Activated naive CD4-positive, alpha-beta T cell treated with anti-CD3 and anti-CD28 coated beads, Interleukin-2, amount 50 U/mL, for 16 hours (primary cell): ENCODE data around the gene IFIT1B.
"Not testable (repeated sequence)": the region's sequence is repeated elsewhere in the genome, so short reads cannot be mapped to it uniquely, and the experiment has no call there.

ENCODE experiments used
- DNase-seq: peaks from one replicate; pipeline ENCODE4 v3.0.0-alpha.2; 2020

The IFIT1B gene

GRCh38 chr10:89350631-89351315 is 27.1 kb upstream of the IFIT1B start:
- not testable (repeated sequence) for DNase-seq

GRCh38 chr10:89351412-89351779 is 26.5 kb upstream of the IFIT1B start:
- DNase-seq: no peak

- DNase-seq: no peak
Measured at GRCh38 chr10:89351780-89352597, 25.9 kb upstream of the IFIT1B start.

GRCh38 chr10:89352802-89353201 is 25.1 kb upstream of the IFIT1B start:
- no peak for DNase-seq

- no peak for DNase-seq
Measured at GRCh38 chr10:89355394-89355931, 22.4 kb upstream of the IFIT1B start.

- no peak for DNase-seq
Measured at GRCh38 chr10:89357096-89357495, 20.8 kb upstream of the IFIT1B start.

- DNase-seq: no peak
Measured at GRCh38 chr10:89357975-89358374, 19.9 kb upstream of the IFIT1B start.

- DNase-seq: no peak
Measured at GRCh38 chr10:89360157-89360556, 17.7 kb upstream of the IFIT1B start.

- DNase-seq: no peak
Measured at GRCh38 chr10:89362929-89363328, 14.9 kb upstream of the IFIT1B start.

GRCh38 chr10:89363729-89364442 is 14.0 kb upstream of the IFIT1B start:
- no peak for DNase-seq

GRCh38 chr10:89364531-89364930 is 13.3 kb upstream of the IFIT1B start:
- DNase-seq: no peak

- DNase-seq: no peak
Measured at GRCh38 chr10:89367529-89367928, 10.3 kb upstream of the IFIT1B start.

GRCh38 chr10:89368129-89368528 is 9.7 kb upstream of the IFIT1B start:
- no peak for DNase-seq

- no peak for DNase-seq
Measured at GRCh38 chr10:89369156-89370105, 8.4 kb upstream of the IFIT1B start.

GRCh38 chr10:89371079-89371478 is 6.8 kb upstream of the IFIT1B start:
- DNase-seq: no peak

- no peak for DNase-seq
Measured at GRCh38 chr10:89371987-89372386, 5.9 kb upstream of the IFIT1B start.

GRCh38 chr10:89373916-89374711 is 3.7 kb upstream of the IFIT1B start:
- DNase-seq: no peak

GRCh38 chr10:89374713-89375141 is 3.1 kb upstream of the IFIT1B start:
- no peak for DNase-seq

- no peak for DNase-seq
Measured at GRCh38 chr10:89379103-89379502, 1.2 kb downstream of the IFIT1B start.

- DNase-seq: no peak
Measured at GRCh38 chr10:89382757-89383156, 4.9 kb downstream of the IFIT1B start.
